GM12801 (cell line): Measurements from ENCODE around the gene TNRC6A.

Experiments
- CTCF ChIP-seq: IDR thresholded peaks from one replicate; pipeline ENCODE4 v1.5.1; 2011; ENCODE audit warnings: control low read depth; ENCODE audit not compliant: insufficient read length; ENCODE audit errors: extremely low read depth

Gene TNRC6A

GRCh38 chr16:24873028-24873427 lies 143.6 kb downstream of the TNRC6A start:
- TF ChIP-seq CTCF = no peak

- no peak for TF ChIP-seq CTCF
These were observed 146.0 kb downstream of the TNRC6A start for GRCh38 chr16:24875466-24875865.
